H4 (cell line): ENCODE data around the gene ARMC8. TPM values are rescaled to one million over a fixed set of nuclear protein-coding genes. Genes with fewer than 3 reads are reported as not detected.

Experiments used
- DNase-seq: peaks from one replicate; pipeline ENCODE4 v3.0.0-alpha.2; 2015; ENCODE audit warnings: low spot score
- total RNA-seq: library from RNA; depleted of rRNA; stranded (reverse); fragments of >200 nt; shearing (Covaris generic); gene quantifications from 2 replicates; pipeline ENCODE4 v1.2.3, GENCODE V29; 2014

ARMC8 gene
- total RNA-seq, 1 experiment from 2014 or later = 40.0 TPM

GRCh38 chr3:138197524-138197923 is 10.4 kb downstream of the ARMC8 start:
- no peak for DNase-seq

- no peak for DNase-seq
Observed at GRCh38 chr3:138199851-138200250, 12.8 kb downstream of the ARMC8 start.

GRCh38 chr3:138200424-138200823 is 13.3 kb downstream of the ARMC8 start:
- no peak for DNase-seq

GRCh38 chr3:138202945-138203701 is 16.0 kb downstream of the ARMC8 start:
- no peak for DNase-seq

GRCh38 chr3:138203938-138204337 is 16.8 kb downstream of the ARMC8 start:
- no peak for DNase-seq

- DNase-seq = no peak
Observed at GRCh38 chr3:138205527-138205926, 18.4 kb downstream of the ARMC8 start.

- DNase-seq = no peak
Observed at GRCh38 chr3:138206196-138206595, 19.1 kb downstream of the ARMC8 start.

- DNase-seq = no peak
Observed at GRCh38 chr3:138210528-138210927, 23.4 kb downstream of the ARMC8 start.

GRCh38 chr3:138213398-138214085 is 26.4 kb downstream of the ARMC8 start:
- no peak for DNase-seq

- no peak for DNase-seq
Observed at GRCh38 chr3:138219255-138219654, 32.2 kb downstream of the ARMC8 start.

GRCh38 chr3:138220242-138220641 is 33.1 kb downstream of the ARMC8 start:
- no peak for DNase-seq

GRCh38 chr3:138220788-138221187 is 33.7 kb downstream of the ARMC8 start:
- DNase-seq = no peak

- no peak for DNase-seq
Observed at GRCh38 chr3:138222131-138222941, 35.2 kb downstream of the ARMC8 start.

GRCh38 chr3:138222942-138223287 is 35.8 kb downstream of the ARMC8 start:
- no peak for DNase-seq

GRCh38 chr3:138227650-138228049 is 40.5 kb downstream of the ARMC8 start:
- no peak for DNase-seq

GRCh38 chr3:138230525-138230924 is 43.4 kb downstream of the ARMC8 start:
- no peak for DNase-seq

GRCh38 chr3:138232705-138233364 is 45.7 kb downstream of the ARMC8 start:
- no peak for DNase-seq

- peak; percentile 83 for DNase-seq
Observed at GRCh38 chr3:138234401-138235179, 47.5 kb downstream of the ARMC8 start.

- no peak for DNase-seq
Observed at GRCh38 chr3:138238711-138239110, 51.6 kb downstream of the ARMC8 start.

GRCh38 chr3:138241061-138241460 is 54.0 kb downstream of the ARMC8 start:
- DNase-seq = no peak

GRCh38 chr3:138241676-138242075 is 54.6 kb downstream of the ARMC8 start:
- DNase-seq = no peak
